Measurements from ENCODE around the gene MAN2A1.
A peak's percentile ranks its signal among the peaks of the same experiment; 100 is the strongest.

The MAN2A1 gene

DNA sequence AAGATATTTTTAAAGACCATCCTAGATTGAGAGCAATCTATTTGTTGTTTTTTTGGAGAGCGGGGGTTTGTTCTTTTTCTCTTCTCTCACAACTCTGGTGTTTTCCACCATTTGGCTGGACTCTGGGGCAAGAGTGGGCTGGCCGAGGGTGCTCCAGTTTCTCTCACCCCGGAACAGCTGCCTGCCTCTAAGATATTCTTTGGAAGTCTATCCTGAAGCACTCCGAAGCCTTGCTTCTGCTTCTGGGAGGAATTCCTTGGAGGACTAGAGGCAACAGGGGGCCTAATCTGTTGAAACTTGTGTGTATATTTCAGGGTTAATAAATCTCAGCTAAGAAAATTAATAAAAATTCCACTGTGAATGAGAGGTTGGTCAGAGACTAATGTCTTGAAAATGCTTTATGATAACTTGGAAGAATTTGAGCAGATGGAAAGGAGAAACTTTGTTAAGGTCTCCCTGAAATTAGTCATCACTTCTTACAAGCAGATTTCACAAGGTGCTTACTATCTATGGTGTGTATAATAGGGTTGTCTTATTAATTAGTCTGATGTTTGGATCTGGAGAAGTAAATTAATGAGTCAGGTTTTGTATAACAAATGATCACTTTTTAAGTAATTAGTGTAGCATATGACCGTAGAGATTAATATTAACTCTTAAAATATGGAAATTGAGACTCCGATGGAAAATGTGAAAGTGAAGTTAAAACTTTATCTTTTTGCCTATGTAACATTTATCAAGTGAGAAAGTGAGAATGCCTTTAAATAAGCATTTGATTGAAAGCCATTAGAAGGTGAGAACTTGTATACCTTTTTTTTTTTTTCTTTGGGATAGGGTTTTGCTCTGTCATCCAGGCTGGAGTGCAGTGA, 4.0 kb downstream of the MAN2A1 start:
- Histone ChIP-seq H3K36me3 (ENCODE audit: control insufficient read depth, insufficient read depth, low read length) (no peaks in the 10 kb centered on the region), H3K4me3 (replicated peaks; ENCODE audit: low read depth, low read length) (no peak overlapping the region; the same call in 1 of the 2 replicates), H3K27me3 (replicated peaks; ENCODE audit: control insufficient read depth, insufficient read depth, low read length) (no peaks in the 10 kb centered on the region)
- DNase-seq (ENCODE audit: extremely low read depth, insufficient read length) = no peak
- TF ChIP-seq, protein P1, sequence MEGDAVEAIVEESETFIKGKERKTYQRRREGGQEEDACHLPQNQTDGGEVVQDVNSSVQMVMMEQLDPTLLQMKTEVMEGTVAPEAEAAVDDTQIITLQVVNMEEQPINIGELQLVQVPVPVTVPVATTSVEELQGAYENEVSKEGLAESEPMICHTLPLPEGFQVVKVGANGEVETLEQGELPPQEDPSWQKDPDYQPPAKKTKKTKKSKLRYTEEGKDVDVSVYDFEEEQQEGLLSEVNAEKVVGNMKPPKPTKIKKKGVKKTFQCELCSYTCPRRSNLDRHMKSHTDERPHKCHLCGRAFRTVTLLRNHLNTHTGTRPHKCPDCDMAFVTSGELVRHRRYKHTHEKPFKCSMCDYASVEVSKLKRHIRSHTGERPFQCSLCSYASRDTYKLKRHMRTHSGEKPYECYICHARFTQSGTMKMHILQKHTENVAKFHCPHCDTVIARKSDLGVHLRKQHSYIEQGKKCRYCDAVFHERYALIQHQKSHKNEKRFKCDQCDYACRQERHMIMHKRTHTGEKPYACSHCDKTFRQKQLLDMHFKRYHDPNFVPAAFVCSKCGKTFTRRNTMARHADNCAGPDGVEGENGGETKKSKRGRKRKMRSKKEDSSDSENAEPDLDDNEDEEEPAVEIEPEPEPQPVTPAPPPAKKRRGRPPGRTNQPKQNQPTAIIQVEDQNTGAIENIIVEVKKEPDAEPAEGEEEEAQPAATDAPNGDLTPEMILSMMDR (IDR thresholded peaks at IDR 0.05; ENCODE audit: insufficient read depth, low read length, poor library complexity, severe bottlenecking) = no peak

DNA sequence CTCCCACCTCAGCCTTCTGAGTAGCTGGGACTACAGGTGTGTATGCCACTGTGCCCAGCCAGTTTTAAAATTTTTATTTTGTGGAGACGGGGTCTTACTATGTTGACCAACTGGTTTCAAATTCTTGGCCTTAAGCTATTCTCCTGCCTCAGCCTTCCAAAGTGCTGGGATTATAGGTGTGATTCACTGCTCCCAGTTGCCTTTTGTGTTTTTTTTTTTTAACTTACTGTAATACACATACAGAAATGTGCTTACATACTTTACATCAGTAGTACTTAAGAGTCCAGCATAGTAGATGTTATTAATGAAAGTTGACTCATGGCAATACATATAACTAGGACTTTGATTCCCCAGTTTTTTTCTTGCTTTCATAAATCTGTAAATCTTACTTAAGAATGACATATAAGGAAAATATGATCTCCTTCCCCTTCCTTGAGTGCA, 4.7 kb downstream of the MAN2A1 start:
- H3K36me3 ChIP-seq (ENCODE audit: control insufficient read depth, insufficient read depth, low read length) = no peaks in the 10 kb centered on the region
- H3K27me3 ChIP-seq (replicated peaks; ENCODE audit: control insufficient read depth, insufficient read depth, low read length) = no peaks in the 10 kb centered on the region
- no peak for DNase-seq (ENCODE audit: extremely low read depth, insufficient read length)
- no peak overlapping the region; the same call in 1 of the 2 replicates for H3K4me3 ChIP-seq (replicated peaks; ENCODE audit: low read depth, low read length)
- TF ChIP-seq, protein P1 (IDR thresholded peaks at IDR 0.05; ENCODE audit: insufficient read depth, low read length, poor library complexity, severe bottlenecking) = no peak

DNA sequence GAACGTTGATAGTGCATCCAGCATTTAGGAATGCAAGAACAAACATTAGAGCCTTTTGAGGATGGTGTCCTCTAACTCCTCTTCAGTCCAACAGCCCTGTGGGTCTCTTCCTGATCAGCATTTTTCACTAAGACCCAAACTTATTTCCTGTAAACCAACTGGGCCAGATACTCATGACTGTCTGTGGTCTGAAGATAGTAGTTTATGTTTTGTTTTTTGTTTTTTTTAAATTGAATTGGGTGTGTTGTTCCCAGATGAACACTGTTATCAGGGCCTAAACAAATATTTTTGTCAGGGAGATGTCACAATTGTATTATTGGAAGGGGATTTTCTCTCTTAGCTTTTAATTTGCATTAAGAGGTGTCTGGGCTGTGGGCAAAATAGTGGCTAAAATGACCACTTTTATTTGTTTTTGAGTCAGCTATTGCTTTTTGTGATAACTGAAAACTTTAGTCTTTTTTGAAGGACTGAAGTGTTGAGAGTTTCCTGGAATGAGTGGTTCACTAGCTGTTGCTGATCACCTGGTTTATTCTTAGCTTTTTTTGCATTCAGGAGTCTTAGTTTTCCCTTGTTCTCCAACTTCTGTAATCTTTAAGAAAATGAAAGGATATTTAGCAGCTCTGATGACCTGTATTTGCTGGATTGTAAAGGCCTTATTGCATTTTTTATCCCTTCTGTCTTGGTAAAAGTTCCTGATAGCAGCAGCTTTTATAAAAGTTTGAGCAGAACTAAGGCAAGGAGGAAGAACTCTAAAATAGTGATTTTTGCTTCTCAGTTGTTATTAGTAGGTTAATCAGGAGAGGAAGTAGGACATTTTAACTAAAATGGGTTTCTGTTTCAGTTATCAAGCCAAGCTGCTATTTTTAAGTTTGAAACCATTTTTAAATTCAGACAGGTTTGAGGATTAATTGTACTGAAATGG, 5.5 kb downstream of the MAN2A1 start:
- no peaks in the 10 kb centered on the region for H3K36me3 ChIP-seq (ENCODE audit: control insufficient read depth, insufficient read depth, low read length)
- DNase-seq (ENCODE audit: extremely low read depth, insufficient read length) = peak; percentile 46
- TF ChIP-seq, protein P1 (IDR thresholded peaks at IDR 0.05; ENCODE audit: insufficient read depth, low read length, poor library complexity, severe bottlenecking) = no peak
- H3K27me3 ChIP-seq (replicated peaks; ENCODE audit: control insufficient read depth, insufficient read depth, low read length) = no peaks in the 10 kb centered on the region
- peak overlapping the region; percentile 24 for H3K4me3 ChIP-seq (replicated peaks; ENCODE audit: low read depth, low read length)

DNA sequence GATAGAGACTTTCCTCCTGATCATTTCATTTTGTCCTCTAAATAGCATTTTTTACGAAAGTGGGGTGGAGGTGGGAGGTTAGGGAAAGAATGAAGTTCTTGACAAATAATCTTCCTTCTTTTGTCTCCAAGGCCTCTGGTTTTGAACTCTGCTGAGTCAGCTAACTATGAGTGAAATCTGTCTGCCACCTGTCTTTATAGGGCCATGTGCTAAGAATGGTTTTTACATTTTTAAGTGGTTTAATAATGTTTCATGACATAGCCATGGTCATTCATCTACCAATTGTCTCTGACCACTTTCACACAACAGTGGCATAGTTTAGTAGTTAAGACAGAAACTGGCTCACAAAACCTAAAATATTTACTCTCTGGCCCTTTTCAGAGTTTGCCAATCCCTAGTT, 7.6 kb downstream of the MAN2A1 start:
- TF ChIP-seq, protein P1 (IDR thresholded peaks at IDR 0.05; ENCODE audit: insufficient read depth, low read length, poor library complexity, severe bottlenecking) = no peak
- no peak overlapping the region for H3K4me3 ChIP-seq (replicated peaks; ENCODE audit: low read depth, low read length)
- H3K36me3 ChIP-seq (ENCODE audit: control insufficient read depth, insufficient read depth, low read length) = no peaks in the 10 kb centered on the region
- no peaks in the 10 kb centered on the region for H3K27me3 ChIP-seq (replicated peaks; ENCODE audit: control insufficient read depth, insufficient read depth, low read length)
- DNase-seq (ENCODE audit: extremely low read depth, insufficient read length) = no peak

DNA sequence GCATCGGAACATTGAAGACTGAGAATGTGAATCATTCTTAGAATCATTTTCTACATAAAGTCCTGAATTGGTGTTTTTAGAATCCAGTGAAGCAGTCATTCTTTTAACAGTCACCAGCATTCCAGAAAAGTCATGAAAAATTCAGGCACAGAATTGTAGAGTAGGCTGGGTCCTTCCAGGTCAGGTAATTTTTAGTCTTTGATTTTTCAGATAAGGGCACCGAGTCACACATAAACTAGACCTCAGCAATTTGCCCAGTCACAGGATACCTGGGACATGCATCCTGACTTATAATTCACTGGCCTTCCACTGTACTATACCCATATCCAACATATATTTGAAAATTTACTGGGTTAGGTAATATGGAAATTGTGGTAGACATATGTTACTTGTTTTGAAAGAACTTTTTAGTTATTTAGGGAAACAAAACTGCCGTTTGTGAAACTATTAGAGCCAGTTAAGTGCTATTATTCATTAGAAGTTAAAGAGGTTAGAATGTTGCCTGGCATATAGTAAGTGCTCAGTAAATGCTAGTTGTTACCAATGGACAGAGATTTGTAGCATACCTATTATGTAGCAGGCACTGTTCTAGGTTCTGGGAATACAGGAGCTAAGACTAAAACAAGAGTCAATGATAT, 10.9 kb downstream of the MAN2A1 start:
- no peak for DNase-seq (ENCODE audit: extremely low read depth, insufficient read length)
- H3K27me3 ChIP-seq (replicated peaks; ENCODE audit: control insufficient read depth, insufficient read depth, low read length) = no peaks in the 10 kb centered on the region
- TF ChIP-seq, protein P1 (IDR thresholded peaks at IDR 0.05; ENCODE audit: insufficient read depth, low read length, poor library complexity, severe bottlenecking) = no peak
- H3K4me3 ChIP-seq (replicated peaks; ENCODE audit: low read depth, low read length) = no peak overlapping the region
- H3K36me3 ChIP-seq (ENCODE audit: control insufficient read depth, insufficient read depth, low read length) = no peaks in the 10 kb centered on the region
